HG03060 (cell line): ENCODE results near the gene OR4Q2.
"Not testable (repeated sequence)": the region's sequence is repeated elsewhere in the genome, so short reads cannot be mapped to it uniquely, and the experiment has no call there.

Experiments used
- ATAC-seq: cut with Tn5 transposase; IDR thresholded peaks from one replicate; pipeline ENCODE4 v1.9.1; 2021; ENCODE audit warnings: low read depth, moderate number of reproducible peaks; ENCODE audit not compliant: unreplicated experiment

Gene OR4Q2

DNA sequence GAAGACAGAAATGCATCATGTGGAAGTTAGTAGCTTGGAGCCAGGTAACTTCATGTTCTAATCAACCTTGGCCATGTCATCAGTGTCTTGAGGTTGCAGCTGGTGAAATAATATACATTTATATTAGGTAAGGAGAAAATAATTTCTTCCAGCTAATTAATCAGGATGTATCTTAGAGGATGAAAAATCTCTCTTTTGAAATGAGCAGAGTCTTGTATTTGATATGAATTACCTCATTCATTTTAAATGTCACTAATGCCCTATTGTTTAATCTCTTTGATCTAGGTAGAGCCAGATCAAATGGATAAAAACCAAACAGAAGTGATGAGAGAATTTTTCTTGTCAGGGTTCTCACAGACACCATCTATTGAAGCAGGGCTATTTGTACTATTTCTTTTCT is at the start of gene OR4Q2:
Gene OR4Q2, plus strand, starts transcription at position 301 of the 400 bp plus-strand sequence.
- no peak for ATAC-seq

DNA sequence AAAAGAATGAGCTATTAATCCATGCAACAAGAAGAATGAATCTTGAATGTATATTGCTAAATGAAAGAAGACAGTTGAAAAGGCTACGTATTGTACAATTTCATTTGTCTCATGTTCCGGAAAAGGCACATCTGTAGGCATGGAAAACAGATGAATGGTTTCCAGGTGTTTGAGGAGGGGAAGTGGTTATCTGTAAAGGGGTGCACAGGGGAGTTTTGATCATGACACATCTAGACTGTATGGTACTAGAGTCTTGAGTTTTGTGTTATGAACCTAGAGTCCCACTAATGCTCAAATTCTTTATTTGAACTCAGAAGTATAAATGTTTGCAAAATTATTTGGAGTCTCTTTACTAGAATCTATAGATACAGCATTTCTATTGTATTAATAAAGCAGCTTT is 32.2 kb upstream of the OR4Q2 start:
- ATAC-seq: not testable (repeated sequence)

- no peak for ATAC-seq
Observed at GRCh38 chr14:19974844-19975243, 27.1 kb upstream of the OR4Q2 start.

- no peak for ATAC-seq
Observed at GRCh38 chr14:19975291-19975690, 26.7 kb upstream of the OR4Q2 start, which contains the start of gene OR4K15. OR4K15 (plus strand) TSS chr14:19975591; CDS start chr14:19975591, 0 bp downstream.

DNA sequence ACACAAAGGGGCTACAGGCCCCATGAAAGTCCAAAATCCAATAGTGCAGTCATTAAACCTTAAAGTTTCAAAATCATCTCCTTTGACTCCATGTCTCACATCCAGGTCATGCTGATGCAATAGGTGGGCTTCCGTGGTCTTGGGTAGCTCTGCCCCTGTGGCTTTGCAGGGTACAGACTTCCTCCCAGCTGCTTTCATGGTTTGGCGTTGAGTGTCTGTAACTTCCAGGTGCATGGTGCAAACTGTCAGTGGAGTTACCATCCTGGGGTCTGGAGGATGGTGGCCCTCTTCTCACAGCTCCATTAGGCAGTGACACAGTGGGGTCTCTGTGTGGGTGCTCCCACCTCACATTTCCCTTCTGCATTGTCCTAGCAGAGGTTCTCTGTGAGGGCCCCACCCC is 8.5 kb upstream of the OR4Q2 start:
- no peak for ATAC-seq

- ATAC-seq: no peak
Observed at GRCh38 chr14:20002319-20002718, 356 bp downstream of the OR4Q2 start.

DNA sequence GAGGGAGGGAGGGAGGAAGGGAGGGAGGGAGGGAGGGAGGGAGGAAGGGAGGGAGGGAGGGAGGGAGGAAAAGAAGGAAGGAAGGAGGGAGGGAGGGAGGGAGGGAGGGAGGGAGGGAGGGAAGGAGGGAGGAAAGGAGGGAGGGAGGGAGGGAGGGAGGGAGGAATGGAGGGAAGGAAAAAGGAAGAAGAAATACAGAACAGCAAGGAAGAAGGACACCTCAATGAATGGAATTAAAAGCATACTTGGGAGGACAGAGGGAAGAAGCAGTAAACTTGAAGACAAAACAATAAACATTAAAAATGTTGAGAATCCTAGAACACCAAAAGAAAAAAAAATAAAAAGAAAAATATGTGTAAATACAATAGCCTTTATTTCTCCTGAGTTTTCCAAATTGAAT is 6.2 kb downstream of the OR4Q2 start:
- no peak for ATAC-seq

DNA sequence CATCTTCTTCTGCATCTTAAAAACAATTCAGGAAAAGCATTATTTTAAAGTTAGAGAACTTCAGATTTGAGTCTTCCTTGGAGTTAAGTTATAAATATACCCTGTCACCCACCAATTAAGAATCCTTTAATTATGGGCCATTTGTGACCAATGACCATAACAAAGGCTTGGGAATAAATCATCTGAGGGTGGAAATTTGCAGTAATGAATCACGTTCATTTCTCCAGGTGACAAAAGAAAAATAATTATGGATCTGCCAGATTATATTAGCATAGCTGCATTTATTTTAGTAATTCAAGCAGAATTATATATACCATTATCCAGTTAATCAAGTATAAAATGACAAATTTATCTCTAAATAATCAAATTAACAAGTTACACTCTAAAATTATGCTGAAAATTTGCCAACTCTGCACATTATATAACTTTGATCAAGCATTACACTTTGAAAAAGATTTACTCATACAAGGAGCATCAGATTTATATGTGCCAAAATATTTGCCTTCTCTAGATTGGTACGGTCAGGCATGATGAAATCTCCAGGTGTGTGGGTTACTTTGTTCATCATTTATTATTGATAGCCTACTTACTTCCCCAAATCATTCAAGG is 17.4 kb downstream of the OR4Q2 start, which contains the start of gene OR4K14:
Gene OR4K14, minus strand, starts transcription at position 51 of the 609 bp plus-strand sequence. CDS start 4,114 bp downstream, outside the sequence.
- no peak for ATAC-seq

DNA sequence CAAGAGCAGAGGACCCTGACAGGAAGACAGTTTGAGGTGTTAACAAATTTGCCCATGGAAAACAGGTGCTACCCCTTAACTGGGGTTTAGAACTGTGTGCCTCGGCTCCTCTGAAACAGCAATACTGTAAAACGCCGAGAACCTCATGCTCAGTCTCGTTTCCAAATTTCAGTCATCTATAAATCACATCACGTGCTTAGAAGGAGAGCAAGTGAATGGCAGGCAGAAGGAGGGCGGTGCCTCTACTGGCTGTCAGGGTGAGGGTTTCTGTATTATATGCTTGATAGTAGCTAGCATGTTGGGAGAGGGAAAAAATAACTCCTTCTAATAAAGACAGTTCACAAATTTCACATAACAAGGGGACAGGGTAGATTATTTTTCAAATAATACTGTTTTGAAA is 29.1 kb downstream of the OR4Q2 start:
- no peak for ATAC-seq

DNA sequence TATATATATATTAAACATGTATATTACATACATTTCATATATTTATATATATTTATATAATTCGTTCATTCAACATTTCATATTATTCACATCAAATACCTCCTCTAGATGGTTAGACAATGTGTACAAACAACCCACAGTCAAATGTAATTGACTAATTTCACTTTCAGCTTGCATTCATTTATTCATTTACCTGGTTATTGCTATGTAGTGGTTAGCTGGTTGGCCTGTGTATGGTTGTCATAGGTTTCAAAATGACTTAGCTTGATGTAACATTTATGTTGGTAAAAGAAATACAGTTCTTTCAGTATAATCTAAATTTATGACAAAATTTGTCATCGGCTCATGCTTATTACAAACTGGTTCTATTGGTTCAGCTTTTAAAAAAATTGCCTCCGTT is 33.5 kb downstream of the OR4Q2 start:
- ATAC-seq: no peak

- no peak for ATAC-seq
Observed at GRCh38 chr14:20035938-20036337, 34.0 kb downstream of the OR4Q2 start, which contains the start of gene OR4K13. OR4K13 (minus strand) TSS chr14:20036038; CDS start chr14:20034758, 1,280 bp downstream.

DNA sequence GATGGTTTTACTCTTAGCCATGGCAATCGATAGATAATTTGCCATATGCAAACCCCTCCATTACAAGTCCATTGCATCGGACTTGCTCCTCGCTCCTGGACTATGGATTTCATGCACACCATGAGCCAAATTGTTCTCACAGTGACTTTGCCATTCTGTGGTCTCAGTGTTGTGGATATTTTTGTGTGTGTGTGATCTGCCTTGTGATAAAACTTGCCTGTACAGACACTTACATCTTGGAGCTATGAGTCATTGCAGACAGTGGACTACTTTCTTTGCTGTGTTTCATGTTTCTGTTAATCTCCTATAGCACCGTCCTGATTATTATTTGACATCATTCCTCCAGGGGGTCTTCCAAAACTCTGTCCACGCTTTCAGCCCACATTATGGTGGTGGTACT is 42.3 kb downstream of the OR4Q2 start:
- no peak for ATAC-seq

DNA sequence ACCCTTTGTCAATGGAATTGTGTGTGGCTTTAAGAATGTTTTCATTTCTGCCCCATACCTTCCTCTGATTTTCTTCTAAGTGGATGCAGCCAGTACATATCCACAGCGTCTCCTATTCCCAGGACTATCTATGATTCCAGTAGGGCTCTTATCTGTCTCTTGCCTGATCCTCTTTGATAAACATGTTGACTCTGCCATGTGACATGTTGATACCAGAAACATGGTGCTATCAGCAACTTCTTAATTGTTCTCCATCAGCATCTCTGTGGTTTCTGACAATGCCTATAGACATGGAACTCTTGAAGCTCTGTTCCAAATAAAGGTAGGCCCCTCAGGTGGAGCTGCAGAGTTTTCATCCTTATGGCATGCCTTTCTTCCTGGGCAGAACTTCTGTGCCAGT is 46.2 kb downstream of the OR4Q2 start:
- ATAC-seq: no peak
